ENCODE results near the gene CHIA.

GRCh38 chr1:111253876-111254275 lies 36.8 kb upstream of the CHIA start:
- TF ChIP-seq, protein P1, sequence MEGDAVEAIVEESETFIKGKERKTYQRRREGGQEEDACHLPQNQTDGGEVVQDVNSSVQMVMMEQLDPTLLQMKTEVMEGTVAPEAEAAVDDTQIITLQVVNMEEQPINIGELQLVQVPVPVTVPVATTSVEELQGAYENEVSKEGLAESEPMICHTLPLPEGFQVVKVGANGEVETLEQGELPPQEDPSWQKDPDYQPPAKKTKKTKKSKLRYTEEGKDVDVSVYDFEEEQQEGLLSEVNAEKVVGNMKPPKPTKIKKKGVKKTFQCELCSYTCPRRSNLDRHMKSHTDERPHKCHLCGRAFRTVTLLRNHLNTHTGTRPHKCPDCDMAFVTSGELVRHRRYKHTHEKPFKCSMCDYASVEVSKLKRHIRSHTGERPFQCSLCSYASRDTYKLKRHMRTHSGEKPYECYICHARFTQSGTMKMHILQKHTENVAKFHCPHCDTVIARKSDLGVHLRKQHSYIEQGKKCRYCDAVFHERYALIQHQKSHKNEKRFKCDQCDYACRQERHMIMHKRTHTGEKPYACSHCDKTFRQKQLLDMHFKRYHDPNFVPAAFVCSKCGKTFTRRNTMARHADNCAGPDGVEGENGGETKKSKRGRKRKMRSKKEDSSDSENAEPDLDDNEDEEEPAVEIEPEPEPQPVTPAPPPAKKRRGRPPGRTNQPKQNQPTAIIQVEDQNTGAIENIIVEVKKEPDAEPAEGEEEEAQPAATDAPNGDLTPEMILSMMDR (IDR thresholded peaks at IDR 0.05) = no peak
- no peak for TF ChIP-seq POLR2AphosphoS5 (IDR thresholded peaks at IDR 0.05)
- TF ChIP-seq POLR2A (IDR thresholded peaks at IDR 0.05) = no peak
- TF ChIP-seq EP300 (IDR thresholded peaks at IDR 0.05) = no peak
